22Rv1 (cell line): ENCODE measurements around the gene CNFN.

Experiments used
- CTCF ChIP-seq: fragments of 450-650 bp; IDR thresholded peaks from 2 replicates; pipeline ENCODE4 v1.5.1; 2017; ENCODE audit warnings: mild to moderate bottlenecking
- ZFX ChIP-seq: fragments of 450-650 bp; IDR thresholded peaks from 2 replicates; pipeline ENCODE4 v1.6.1; 2017; ENCODE audit warnings: antibody characterized with exemption, borderline replicate concordance

- TF ChIP-seq CTCF (no peak), ZFX (no peak)
These were observed 13.9 kb downstream of the CNFN start for GRCh38 chr19:42376177-42376555.
